NCI-H524 (cell line): ENCODE results near the gene UPK1B.
"Not testable (repeated sequence)": the region's sequence is repeated elsewhere in the genome, so short reads cannot be mapped to it uniquely, and the experiment has no call there.

Source experiments
- DNase-seq, 2 experiments: peaks; one replicate each; lab custom pipeline; 2025; lab: John Stamatoyannopoulos, UW

Gene UPK1B

GRCh38 chr3:119173325-119173724 lies at the start of gene UPK1B:
Gene UPK1B (plus strand): TSS chr3:119173598. CDS start chr3:119186742, 13,144 bp downstream.
- DNase-seq: peak in 1 of 2 experiments; percentile 31

GRCh38 chr3:119125342-119125741 lies 48.1 kb upstream of the UPK1B start:
- no peak for DNase-seq

GRCh38 chr3:119125742-119126504 lies 47.5 kb upstream of the UPK1B start:
- DNase-seq: no peak

GRCh38 chr3:119130291-119130690 lies 43.1 kb upstream of the UPK1B start:
- DNase-seq: not testable (repeated sequence)

GRCh38 chr3:119132291-119132690 lies 41.1 kb upstream of the UPK1B start:
- not testable (repeated sequence) for DNase-seq

GRCh38 chr3:119139360-119139759 lies 34.0 kb upstream of the UPK1B start:
- not testable (repeated sequence) for DNase-seq

GRCh38 chr3:119140466-119140865 lies 32.9 kb upstream of the UPK1B start:
- no peak for DNase-seq

GRCh38 chr3:119145128-119145499 lies 28.3 kb upstream of the UPK1B start:
- DNase-seq: no peak

GRCh38 chr3:119145500-119146167 lies 27.8 kb upstream of the UPK1B start, which contains the start of gene TEX55:
Gene TEX55 (plus strand): TSS chr3:119146165. CDS start chr3:119146190, 25 bp downstream.
- DNase-seq: peak; percentile 35 to 67

- DNase-seq: no peak
Observed at GRCh38 chr3:119146578-119147375, 26.6 kb upstream of the UPK1B start.

GRCh38 chr3:119147494-119147893 lies 25.9 kb upstream of the UPK1B start:
- no peak for DNase-seq

- no peak for DNase-seq
Observed at GRCh38 chr3:119148493-119149180, 24.8 kb upstream of the UPK1B start.

GRCh38 chr3:119149484-119149883 lies 23.9 kb upstream of the UPK1B start:
- no peak for DNase-seq

- no peak for DNase-seq
Observed at GRCh38 chr3:119156868-119157267, 16.5 kb upstream of the UPK1B start.

- DNase-seq: no peak
Observed at GRCh38 chr3:119157971-119158370, 15.4 kb upstream of the UPK1B start.

GRCh38 chr3:119160361-119160760 lies 13.0 kb upstream of the UPK1B start:
- no peak for DNase-seq

- DNase-seq: no peak
Observed at GRCh38 chr3:119160815-119161214, 12.6 kb upstream of the UPK1B start.

- no peak for DNase-seq
Observed at GRCh38 chr3:119161240-119161639, 12.2 kb upstream of the UPK1B start.

- not testable (repeated sequence) for DNase-seq
Observed at GRCh38 chr3:119164745-119165144, 8.7 kb upstream of the UPK1B start.

- DNase-seq: no peak
Observed at GRCh38 chr3:119170821-119171220, 2.6 kb upstream of the UPK1B start.

- DNase-seq: no peak
Observed at GRCh38 chr3:119175872-119176756, 2.7 kb downstream of the UPK1B start.
